ENCODE measurements around the gene PRKCE.

Gene PRKCE

DNA sequence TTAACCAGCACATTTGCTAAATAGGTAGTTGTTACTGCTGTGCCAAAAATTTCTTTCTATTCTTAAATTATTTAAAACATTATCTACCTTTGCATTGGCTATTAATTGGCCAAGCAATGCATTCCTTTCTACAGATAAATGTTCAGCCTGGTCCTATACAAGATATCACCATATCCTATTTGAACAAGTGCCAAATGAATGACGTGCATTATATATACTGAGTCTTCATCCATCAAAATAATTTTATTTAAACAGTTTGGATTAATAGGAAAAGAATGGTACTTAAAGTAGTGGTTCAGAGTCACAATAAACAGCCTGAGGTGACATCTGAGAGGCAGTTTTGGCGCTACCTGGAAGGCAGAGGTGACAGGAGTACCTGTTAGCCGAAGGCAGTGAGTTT lies 415.6 kb downstream of the PRKCE start:
- no peak for DNase-seq

DNA sequence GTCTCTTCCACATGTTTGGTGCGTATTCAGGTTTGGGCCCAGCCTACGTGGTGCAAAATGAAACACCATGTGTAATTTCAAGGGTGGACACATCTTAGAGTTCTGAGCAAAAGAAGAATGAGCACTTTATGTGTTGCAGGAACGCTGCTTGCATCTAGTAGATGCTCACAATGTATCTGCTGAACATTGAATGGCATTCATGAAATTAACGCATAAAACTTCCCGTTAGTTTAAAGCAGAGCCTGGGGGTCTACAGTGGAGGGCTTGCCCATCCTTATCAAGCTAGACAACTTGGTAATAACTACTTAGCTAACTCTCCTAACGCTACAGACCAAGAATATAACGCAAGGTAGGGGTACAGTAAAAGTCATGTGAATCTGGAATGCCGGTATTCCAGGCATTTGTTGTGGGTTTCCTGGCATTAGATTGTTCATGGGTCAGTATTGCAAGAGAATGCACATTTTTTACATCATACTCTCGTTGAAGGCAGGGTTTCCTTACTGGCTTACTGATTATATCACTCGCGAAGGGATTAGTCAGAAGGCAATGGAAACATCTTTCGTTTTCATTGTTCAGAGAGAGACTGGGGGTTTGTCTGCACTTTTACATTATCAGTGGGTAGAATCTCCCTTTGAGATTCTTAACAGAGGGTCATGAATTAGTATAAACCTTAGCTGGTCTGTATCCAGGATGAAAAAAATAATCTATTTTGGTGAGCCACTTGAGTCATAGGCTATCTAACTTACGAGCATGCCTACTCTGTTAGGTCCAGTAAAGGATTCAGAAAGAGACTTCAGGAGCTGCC lies 416.2 kb downstream of the PRKCE start:
- DNase-seq, result no peak

DNA sequence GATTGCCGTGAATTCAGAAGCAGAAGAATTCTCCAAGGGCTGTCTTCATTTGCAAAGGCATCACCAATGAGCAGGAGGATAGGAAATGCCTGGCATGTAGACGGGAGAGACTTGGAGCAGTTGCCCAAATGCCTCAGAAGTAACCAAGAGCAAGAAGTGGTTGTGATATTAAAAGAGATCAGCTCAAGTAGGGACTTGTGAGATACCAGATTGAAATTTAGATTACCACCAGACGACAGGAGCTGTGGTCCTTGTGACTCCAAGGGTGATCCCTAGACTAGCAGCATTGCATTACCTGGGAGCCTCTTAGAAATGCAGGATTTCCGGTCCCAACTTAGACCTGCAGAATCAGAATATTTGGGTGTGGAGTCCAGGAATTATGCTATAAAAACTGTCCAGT lies 417.2 kb downstream of the PRKCE start:
- no peak for DNase-seq

DNA sequence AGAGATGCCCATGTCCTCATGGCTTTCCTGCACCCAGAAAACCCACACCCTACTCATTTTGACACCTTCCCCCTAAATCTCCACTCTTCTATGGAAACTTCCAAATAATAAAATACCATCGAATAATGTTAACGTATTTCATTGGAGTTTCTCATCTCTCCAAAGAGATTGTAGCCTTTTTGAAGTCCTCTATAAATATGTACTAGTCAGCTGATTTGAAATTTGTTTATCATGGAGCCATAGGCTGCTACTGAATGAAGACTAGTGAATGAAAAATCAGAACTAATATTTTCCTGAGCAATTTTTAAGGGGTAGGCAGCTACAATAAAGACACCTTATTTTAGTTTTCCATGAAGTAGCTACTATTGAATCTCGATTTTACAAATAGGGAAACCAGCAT lies 419.6 kb downstream of the PRKCE start:
- no peak for DNase-seq

DNA sequence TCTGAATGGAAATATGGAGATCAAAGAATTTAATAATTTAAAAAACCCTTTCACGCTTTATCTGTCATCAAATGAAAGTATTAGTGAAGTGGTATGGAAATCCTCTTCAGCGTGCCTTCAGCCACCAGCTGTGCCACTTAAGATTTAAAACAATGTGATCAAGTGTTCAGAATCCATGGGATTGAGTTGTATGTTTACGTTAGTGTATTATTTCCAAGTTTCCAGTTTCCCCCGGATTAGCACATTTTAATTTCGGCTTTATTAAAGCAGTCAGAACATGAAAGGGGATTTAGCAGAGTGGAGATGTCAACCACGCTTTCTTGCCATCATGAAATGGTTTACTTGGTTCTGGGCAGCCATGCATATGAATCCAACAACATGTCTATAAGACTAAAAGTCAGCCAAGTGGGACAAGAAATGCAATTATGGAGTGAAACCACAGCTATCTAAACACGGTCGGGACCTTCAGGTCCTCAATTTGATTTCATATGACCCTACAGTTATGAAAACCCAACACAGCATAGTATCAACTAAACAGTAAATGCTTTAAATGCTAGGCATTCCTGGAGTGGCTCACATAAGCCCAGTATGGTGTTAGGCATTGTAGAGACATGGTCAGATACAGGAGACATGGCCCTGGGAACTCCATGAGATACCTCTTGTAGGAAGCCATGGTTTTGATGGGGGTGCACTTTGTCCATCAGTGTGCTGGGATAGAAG lies 420.8 kb downstream of the PRKCE start:
- DNase-seq, result no peak

DNA sequence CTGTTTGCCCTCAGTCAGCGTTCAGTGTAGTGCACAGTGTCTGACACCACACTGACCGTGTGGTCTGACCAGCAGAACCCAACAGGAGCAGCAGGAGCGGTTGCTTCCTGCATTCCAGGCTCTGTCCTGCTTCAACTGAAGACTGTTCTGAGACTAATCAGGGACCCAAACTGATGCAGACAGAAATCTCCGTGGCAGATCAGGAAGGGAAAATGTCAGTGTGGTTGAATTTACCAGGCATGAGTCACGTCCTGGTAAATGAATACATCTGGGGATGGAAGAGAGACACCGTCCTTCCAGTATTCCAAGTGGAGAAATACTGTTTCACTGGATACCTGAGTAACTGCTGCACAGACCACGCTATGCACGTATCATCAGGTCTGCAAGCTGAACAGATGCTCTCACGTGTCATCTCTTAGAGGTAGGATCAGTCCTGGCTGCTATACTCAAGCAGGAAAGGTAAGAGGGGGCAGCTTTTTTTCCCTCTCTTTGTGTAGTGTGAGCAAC lies 422.1 kb downstream of the PRKCE start:
- no peak for DNase-seq

DNA sequence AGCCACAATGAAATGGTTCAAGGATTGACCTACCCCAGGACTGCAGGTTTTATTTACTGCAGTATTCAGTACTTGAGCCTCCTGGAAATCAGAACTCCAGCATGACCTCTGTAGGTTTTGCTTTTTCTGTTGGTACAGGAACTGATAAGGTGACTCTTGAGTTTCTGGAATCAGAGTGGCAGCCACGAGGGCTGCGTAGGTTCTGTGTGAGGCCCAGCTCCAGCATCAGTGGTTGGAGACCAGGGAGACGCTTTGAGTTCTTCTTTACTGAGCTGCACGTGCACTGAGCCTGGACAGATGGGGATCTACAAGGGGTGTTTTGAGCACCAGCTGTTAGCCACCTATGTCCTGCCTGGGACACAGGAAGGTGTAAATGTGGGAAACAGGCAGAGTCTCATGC lies 423.0 kb downstream of the PRKCE start:
- DNase-seq, result no peak

DNA sequence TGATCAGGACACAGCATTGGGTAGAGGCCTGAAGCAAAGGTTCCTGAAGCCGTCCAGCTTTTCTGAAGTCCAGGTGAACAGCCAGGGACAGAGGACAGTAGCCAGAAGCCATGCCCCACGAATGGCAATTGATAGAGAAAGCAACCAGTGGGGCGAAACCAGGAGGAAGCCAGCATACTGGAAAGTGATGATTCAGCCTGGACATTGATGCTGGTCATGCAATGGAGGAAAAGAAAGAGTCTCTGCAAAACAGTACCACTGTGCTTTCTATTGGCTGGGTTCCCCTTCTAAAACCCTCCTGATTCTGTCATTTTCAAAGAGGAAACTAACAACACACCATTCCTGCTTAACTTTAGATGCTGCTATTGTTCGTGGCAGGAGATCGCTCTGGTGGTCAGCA lies 424.4 kb downstream of the PRKCE start:
- DNase-seq, result no peak

DNA sequence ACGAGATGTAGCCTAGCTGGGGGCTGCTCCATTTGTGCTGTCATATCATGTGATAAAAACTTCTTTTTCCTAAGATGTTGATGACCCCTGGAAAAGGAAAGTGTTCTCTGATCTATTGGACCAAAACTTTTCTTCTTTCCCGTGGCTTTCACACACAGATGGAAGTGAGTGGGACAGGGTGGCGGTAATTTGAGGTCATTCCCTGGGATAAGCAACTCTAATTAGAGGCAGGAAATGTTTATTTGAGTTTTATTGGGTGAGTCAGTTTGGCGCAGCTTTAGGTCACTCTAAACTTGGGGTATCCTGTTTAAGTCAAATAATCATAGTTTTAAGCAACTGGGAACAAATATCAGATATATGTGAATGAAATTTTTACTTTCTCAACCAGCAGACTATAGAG lies 424.8 kb downstream of the PRKCE start:
- no peak for DNase-seq

DNA sequence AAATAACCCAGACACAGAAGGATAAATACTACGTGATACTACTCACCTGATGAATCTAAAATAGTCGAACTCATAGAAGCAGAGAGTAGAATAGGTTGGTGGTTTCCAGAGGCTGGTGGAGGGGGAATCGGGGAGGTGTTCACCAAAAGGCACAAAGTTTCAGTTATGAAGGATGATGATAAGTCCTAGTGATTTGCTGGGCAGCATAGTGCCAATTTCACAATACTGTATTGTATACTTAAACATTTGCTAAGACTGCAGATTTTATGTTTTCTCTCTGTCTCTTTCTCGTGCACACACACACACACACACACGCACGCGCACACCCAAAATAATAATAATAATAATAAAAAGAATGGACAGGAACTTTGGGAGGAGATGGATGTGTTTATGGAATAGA lies 425.4 kb downstream of the PRKCE start:
- DNase-seq, result no peak

DNA sequence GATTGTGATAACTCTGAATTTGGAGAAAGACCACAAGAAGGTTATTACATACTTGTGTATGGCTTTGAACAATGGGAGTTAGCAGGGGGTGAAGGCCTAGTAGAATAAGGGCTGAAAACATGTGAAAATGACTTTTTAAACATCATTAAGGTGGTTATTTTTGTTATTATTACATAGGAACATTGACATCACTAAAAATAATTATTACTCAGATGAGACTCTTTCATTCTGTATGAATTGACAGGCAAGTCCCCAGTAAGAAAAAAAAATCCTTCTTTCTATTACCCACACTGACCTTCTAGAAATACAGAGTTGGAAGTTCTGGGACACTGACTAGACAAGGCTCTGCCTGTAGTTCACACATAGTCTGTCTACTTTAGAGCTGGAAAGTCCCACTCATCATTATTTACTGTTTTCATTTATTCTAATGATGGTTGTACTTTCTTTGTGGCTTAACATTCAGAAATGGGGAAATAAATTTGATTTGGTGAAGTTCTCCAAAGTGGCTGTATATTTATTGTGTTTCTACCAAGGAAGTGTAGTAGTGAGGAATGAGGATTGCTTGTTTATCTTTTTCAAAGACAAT lies 426.1 kb downstream of the PRKCE start:
- no peak for DNase-seq

DNA sequence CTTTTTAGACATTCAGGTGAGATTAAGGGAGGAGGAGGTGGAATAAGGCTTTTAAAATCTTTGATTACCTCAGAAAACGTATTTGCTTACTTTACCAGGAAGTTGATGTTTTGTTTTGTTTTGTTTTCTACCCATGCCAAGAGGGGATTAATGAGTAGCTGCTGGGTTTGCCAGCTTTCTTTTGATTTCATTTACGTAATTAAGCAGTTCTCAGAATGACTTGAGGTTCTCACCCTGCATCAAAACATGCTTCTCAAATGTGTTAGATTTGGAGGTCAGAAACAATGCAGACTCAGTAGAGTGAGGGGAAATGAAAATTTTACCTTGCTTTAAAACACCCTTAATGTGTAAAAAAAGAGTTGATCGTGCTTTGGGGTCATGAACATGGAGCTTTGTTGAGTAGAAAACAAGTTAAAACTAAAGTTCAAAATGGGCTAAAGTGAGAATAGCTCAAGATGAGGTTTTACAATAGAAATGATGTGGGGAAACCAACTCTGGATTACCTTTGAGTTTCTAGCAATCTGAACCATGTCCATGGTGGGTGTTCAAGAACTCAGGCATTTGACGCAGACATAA lies 428.6 kb downstream of the PRKCE start:
- no peak for DNase-seq

DNA sequence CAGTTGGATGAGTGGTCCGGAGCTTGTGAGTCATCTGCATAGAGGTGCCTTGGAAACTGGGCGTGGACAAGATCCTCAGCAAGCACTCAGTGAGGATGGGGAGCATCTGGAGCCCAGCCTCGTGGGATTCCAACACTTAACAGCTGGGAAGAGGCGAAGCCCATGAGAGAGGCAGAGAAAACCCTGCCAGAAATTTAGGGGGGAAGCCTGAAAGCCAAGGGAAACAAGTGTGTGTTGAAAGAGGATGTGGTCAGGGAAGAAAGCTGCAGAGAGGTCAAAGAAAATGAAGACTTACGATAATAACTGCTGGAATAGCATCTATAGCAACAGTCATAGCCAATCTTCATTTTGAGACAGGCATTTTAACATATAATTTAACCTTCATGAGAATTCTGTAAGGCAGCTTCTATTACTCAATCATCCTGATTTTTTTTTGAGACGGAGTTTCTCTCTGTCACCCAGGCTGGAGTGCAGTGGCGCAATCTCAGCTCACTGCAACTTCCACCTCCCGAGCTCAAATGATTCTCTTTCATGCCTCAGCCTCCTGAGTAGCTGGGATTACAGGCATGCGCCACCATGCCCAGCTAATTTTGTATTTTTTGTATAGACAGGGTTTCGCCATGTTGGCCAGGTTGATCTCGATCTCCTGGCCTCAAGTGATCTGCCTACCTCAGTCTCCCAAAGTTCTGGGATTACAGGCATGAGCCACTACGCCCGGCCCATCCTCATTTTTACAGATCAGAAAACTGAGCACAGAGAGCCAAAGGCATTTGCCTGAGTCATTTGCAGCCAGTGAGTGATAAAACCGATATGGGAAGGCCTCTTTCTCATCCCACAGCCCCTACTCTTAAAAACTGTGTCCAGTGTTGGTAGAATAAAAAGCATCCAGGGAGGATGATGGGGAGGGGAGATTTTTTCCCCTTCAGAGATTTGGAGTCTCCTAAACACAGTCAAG lies 431.3 kb downstream of the PRKCE start:
- no peak for DNase-seq

DNA sequence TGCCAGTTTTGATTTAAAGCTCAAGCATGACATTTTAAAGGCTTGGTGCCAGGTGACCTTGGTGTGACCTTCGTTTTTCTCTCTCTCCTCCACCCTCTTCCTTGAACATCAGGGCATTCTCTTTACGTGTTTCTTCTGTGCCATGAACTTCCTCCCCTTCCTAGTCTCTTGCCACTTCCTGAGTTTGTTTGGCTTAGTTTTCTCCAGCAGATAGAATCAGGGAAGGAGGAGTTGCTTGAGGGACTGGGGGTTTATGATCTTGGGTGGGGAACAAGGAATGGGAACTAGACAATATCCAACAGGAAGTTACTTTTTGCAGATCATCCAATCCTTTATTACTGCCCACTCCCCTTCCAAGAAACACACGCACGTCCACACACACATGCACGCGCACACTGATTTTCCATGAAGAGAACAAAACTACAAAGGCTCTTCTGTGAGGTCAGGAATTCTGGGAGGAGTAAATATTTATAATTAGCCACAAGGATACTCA lies 435.1 kb downstream of the PRKCE start:
- DNase-seq, result no peak

DNA sequence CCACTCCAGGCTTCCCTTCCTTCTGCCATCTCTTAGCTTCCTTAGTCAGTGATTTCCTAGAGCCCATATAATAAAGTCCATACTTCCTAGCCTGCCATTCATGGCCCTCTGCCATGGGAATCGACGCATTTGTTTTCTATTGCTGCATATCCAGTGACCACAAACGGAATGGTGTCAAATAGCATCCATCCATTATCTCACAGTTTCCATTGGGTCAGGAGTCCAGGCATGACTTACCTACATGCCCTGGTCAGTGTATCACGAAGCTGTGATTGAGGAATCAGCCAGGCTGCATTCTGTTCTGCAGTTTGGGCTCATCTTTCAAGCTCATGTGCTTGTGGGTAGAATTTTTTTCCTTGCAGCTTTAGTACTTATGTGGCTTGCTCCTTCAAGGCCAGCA lies 436.0 kb downstream of the PRKCE start:
- no peak for DNase-seq

DNA sequence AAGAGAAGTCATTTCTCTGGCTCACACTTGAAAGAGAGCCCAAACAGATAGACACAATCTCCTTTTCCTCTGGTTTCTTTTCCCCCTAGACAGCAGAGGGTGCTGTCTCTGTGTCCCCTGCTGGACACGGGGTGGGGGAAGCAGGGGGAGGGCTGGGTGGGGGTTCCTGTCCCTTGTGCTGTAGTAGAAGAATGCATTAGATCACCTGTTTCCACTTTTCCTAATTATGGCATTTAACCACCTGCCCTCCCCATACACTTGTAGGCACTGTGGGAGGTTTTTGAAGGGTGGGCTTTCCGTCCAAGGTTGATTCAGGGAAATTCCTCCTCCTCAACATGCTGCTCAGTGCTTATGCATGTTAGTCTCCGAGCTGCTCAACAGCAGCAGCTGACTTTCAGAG lies 439.5 kb downstream of the PRKCE start:
- no peak for DNase-seq

DNA sequence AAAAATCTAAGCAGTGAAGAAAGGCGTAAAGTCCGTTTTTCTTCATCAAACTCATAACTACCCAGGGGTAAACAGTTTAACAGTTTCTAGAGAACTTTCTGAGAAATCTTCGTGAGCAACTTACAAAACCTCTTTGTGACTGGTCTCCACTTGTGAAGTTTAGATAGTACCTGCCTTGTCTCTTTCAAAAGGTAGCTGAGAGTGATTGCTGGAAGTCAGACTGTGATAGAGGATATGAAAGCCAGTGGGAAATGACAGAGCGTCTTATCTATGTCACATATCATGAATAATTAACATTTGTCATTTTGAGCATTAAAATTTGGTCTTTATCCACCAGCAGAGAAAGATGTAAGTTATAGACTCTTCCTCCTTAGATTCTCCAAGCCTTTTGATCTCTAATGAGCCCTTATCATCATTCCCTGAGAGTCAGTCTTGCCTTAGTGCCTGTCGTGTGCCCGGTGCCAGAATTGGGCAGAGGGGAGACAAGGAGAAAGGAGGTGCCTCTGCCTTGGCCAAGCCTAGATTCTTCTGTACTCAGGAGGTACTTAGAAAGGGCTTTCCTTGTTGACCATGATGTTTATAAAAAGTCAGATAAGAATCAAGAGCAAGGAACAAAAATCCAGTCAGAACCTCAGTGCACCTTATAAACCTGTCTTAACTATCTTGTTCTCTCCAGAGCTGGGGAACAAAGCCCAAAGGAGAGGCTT lies 440.6 kb downstream of the PRKCE start:
- DNase-seq, result no peak

DNA sequence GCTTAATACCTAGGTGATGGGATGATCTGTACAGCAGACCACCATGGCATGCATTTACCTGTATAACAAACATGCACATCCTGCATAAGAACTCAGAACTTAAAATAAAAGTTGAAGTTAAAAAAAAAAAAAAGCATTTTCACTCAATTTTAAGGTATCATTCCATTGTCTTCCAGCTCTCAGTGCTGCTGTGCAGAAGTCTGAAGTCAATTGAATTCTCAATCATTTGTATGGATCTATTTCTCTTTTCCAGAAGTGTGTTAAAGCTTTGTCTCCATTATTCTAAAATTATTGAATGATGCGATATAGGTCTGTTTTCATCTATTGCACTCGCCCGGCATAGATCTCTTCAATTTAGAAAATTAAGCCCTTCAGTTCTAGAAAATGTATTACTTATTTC lies 443.2 kb downstream of the PRKCE start:
- no peak for DNase-seq

DNA sequence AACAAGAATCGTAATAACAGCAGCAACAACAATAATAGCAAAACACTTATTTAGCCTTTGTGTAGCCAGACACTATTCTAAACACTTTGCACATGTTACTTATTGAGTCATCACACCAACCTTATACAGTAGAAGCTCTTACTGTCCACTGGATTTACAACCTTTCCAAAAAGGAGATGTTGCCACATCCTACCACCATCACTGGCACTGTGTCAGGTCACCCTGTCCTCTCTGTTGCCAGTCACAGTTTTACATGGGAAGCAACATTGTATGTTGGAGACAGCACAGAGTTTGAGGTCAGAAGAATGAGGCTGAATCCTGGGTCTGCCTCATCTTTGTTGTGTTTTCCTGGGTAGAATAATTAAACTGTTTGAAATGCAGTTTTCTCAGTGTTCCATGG lies 444.4 kb downstream of the PRKCE start:
- DNase-seq, result no peak

DNA sequence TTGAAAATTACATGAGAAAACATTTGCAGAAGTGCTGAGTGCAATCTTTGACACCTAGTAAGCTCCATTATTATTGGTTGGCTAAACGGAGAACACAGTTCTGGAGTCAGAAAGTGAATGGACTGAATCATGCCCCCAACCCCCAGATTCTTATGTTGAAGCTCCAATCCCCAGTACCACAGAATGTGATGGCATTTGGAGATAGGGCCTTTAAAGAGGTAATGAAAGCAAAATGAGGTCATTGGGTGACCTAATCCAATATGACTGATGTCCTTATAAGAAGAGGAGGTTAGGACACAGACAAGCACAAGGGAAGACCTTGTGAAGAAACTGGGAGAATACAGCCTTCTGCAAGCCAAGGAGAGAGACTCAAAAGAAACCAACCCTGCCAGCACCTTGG lies 444.8 kb downstream of the PRKCE start:
- no peak for DNase-seq

DNA sequence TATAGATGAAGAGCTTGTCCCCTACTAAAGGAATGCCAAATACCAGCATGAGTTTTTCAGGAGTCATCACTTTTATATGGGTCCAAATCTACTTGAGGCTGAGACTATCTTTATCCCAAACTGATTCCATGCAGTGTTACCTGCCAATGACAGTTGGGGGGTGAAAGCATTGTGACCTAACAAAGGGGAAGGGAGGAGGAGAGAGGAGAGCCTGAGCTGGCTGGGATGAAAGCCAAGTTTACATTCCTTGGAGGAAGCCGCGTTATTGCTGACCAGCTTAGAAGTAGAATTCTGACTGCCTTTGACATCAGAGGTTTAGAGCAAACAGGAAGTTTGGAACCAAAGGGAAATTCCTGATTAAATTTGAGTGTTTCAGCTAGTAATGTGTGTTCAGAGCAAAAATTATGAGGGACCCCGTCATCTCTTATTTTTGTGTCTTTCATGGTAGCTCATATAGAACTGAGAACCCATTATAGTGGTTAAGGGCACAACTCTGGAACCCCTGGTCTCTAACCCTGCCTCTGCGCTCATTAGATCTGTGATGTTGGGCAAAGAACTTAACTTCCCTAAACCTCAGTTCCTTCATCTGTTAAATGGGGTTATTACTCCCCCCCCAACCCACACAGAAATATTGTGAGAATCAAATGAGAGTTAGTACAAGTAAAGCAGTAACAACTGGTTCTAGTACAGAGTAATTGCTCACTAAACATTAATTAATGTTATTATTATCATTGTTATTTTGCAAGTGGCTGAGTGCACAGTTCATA lies 446.4 kb downstream of the PRKCE start:
- no peak for DNase-seq
